Measurements from ENCODE around the gene ZNF682. TPM values are rescaled to one million over a fixed set of nuclear protein-coding genes. Genes with fewer than 3 reads are reported as not detected.

Gene ZNF682
- total RNA-seq, 1 experiment from 2014 or later, result not detected

GRCh38 chr19:20072936-20073335 is 33.6 kb upstream of the ZNF682 start:
- RAD21 ChIA-PET (ENCODE audit: low non-redundant PET in 1 of 2, low total read pairs in 2 of 2, uncharacterized antibody in 2 of 2, unreplicated experiment in 2 of 2), result no interaction called here
- no peaks in the 10 kb centered on the region for H3K79me2 ChIP-seq (ENCODE audit: insufficient read depth, low read length)
- H3K9me3 ChIP-seq (ENCODE audit: control insufficient read depth in 1 of 2, insufficient read depth in 1 of 2, low read depth in 1 of 2, low read length in 2 of 2), result peaks cover 3 to 20% of the 10 kb centered on the region in 2 experiments; a peak in 2 of 4 replicates
- DNase-seq (ENCODE audit: low read depth, low spot score), result no peak
- no peak overlapping the region for H3K4me3 ChIP-seq (replicated peaks in 1 of 2; ENCODE audit: low read depth in 1 of 2, low read length in 2 of 2)
- H4K20me1 ChIP-seq (ENCODE audit: insufficient read depth), result no peaks in the 10 kb centered on the region
- no peak for ATAC-seq
- POLR2A ChIA-PET, result no interaction called here
- H3K27ac ChIP-seq (ENCODE audit: low read depth, low read length), result no peak overlapping the region
- H3K4me2 ChIP-seq (ENCODE audit: low read length), result no peak overlapping the region
- no peaks in the 10 kb centered on the region for H3K4me1 ChIP-seq (ENCODE audit: control insufficient read depth in 1 of 2, insufficient read depth in 2 of 2, low read length in 2 of 2)
- CTCF ChIA-PET, result no interaction called here
- no peak overlapping the region for H3K9ac ChIP-seq (ENCODE audit: low read length)
- H3K27me3 ChIP-seq (ENCODE audit: insufficient read depth, low read length), result no peaks in the 10 kb centered on the region
- H3K9me2 ChIP-seq (ENCODE audit: insufficient read depth), result no peaks in the 10 kb centered on the region
- no peak overlapping the region for H2AFZ ChIP-seq (ENCODE audit: low read depth, low read length, poor library complexity, severe bottlenecking)
- H3K36me3 ChIP-seq (ENCODE audit: control insufficient read depth in 1 of 2, insufficient read depth in 2 of 2, low read length in 2 of 2), result no peaks in the 10 kb centered on the region
- TF ChIP-seq ZBTB33 (IDR thresholded peaks at IDR 0.05; ENCODE audit: extremely low read depth, insufficient replicate concordance, low read length) (no peak), ZFX (IDR thresholded peaks at IDR 0.05) (no peak), POLR2A (IDR thresholded peaks at IDR 0.05; ENCODE audit: borderline replicate concordance, extremely low read depth, insufficient read depth, insufficient read length) (no peak), TCF7L2 (IDR thresholded peaks at IDR 0.05; ENCODE audit: borderline replicate concordance, extremely low read depth, insufficient read depth, insufficient read length) (no peak), EZH2phosphoT487 (IDR thresholded peaks at IDR 0.05; ENCODE audit: borderline replicate concordance) (no peak), FOSL1 (IDR thresholded peaks at IDR 0.05; ENCODE audit: low read depth) (no peak), EZH2 (IDR thresholded peaks at IDR 0.05) (no peak), ELF1 (IDR thresholded peaks at IDR 0.05; ENCODE audit: borderline replicate concordance, low read depth) (no peak), SIN3A (IDR thresholded peaks at IDR 0.05; ENCODE audit: low read depth) (no peak), CTCF (IDR thresholded peaks at IDR 0.05 in 2 of 3, conservative IDR thresholded peaks at IDR 0.05 in 1 of 3; ENCODE audit: borderline replicate concordance in 1 of 3, insufficient read depth in 1 of 3, low read depth in 2 of 3, low read length in 2 of 3) (no peak), MAX (IDR thresholded peaks at IDR 0.05) (no peak), CBX3 (IDR thresholded peaks at IDR 0.05; ENCODE audit: low read depth) (no peak), ZNF274 (IDR thresholded peaks at IDR 0.05; ENCODE audit: low read depth, low read length) (no peak), YY1 (IDR thresholded peaks at IDR 0.05; ENCODE audit: extremely low read depth, insufficient replicate concordance, low read depth, low read length) (no peak), EGR1 (IDR thresholded peaks at IDR 0.05; ENCODE audit: low read depth) (no peak), CEBPB (IDR thresholded peaks at IDR 0.05; ENCODE audit: low read depth) (no peak), SRF (IDR thresholded peaks at IDR 0.05; ENCODE audit: low read depth) (no peak), JUND (IDR thresholded peaks at IDR 0.05) (no peak)
- intact Hi-C loops (cut with micrococcal nuclease), result no loop called here
- no TSS peak for BruUV-seq (replicated peaks)
